Right ventricle myocardium inferior (tissue), 1 donor: ENCODE measurements around the gene GARRE1. TPM values are rescaled to one million over a fixed set of nuclear protein-coding genes. Genes with fewer than 3 reads are reported as not detected.
"Not testable (repeated sequence)": the region's sequence is repeated elsewhere in the genome, so short reads cannot be mapped to it uniquely, and the experiment has no call there.

Experiments
- ATAC-seq: fragments of 200-7000 bp; cut with Tn5 transposase; one replicate; pipeline ENCODE4 v1.9.1; 2020; ENCODE audit warnings: mild to moderate bottlenecking, moderate library complexity
- DNase-seq: peaks from one replicate; pipeline ENCODE4 v3.0.0; 2021; ENCODE audit errors: missing footprints
- intact Hi-C: fragments of 100-400 bp; cut with DNase I; formaldehyde crosslinking; loops from one replicate; pipeline ENCODE4 v1.11.0; 2022
- total RNA-seq: library from RNA; stranded (reverse); fragmentation: NEBNext Ultra II Directional; extraction: Animal tissue kit (Norgen Biotek cat#: 25700); gene quantifications from one replicate; pipeline ENCODE4 v1.2.1, GENCODE V29; 2021
- donor health status: DM: no; HTN: yes; CAD: no; lungs with severe emphysema.

GARRE1 gene
- total RNA-seq, 1 donor from 2014 or later = 16.3 TPM

DNA sequence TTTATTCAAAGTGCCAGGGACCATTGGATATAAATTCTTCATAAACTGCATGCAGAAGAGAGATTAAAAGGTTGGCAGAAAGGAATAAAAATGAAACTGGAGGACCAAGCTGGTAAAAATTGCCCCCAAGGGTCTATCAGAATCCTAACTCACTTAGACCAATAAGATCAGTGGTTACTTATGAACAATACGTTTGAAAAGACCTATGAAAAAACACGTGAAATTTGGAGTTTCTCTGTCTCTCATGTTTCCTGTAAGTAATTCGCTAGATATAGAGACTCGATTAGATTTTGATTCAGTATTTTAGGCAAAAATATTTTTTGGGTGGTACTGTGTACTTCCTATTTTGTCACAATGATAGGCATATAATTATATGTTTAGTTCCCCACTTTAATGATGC is 22.9 kb downstream of the GARRE1 start:
- DNase-seq (no peak), ATAC-seq (no peak)
- intact Hi-C loops = no loop called here

DNA sequence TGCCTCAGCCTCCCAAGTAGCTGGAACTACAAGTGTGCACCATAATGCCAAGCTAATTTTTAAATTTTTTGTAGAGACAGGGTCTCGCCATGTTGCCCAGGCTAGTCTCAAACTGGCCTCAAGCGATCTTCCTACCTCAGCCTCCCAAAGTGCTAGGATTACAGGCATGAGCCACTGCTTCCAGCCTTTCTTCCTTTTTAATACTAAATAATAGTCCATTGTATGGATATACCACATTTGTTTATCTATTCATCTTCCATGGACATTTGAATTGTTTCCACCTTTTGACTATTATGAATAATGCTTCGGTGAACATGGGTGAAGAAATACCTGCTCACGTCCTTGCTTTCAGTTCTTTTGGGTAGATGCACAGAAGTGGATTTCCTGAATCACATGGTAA is 24.4 kb downstream of the GARRE1 start:
- intact Hi-C loops = no loop called here
- ATAC-seq (no peak), DNase-seq (no peak)

DNA sequence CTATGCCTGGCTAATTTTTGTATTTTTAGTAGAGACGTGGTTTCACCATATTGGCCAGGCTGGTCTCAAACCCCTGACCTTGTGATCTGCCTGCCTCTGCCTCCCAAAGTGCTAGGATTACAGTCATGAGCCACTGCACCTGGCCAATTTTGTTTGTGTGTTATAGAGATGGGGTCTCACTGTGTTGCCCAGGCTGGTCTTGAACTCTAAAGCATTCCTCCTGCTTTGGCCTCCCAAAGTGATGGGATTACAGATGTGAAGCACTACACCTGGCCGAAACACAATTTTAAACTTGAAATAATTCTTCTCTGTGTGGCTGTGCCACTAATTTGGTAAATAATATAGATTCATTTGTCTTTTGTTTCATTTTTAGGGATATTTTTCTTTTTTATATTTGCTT is 27.1 kb downstream of the GARRE1 start:
- DNase-seq, ATAC-seq, intact Hi-C loops: not testable (repeated sequence)

DNA sequence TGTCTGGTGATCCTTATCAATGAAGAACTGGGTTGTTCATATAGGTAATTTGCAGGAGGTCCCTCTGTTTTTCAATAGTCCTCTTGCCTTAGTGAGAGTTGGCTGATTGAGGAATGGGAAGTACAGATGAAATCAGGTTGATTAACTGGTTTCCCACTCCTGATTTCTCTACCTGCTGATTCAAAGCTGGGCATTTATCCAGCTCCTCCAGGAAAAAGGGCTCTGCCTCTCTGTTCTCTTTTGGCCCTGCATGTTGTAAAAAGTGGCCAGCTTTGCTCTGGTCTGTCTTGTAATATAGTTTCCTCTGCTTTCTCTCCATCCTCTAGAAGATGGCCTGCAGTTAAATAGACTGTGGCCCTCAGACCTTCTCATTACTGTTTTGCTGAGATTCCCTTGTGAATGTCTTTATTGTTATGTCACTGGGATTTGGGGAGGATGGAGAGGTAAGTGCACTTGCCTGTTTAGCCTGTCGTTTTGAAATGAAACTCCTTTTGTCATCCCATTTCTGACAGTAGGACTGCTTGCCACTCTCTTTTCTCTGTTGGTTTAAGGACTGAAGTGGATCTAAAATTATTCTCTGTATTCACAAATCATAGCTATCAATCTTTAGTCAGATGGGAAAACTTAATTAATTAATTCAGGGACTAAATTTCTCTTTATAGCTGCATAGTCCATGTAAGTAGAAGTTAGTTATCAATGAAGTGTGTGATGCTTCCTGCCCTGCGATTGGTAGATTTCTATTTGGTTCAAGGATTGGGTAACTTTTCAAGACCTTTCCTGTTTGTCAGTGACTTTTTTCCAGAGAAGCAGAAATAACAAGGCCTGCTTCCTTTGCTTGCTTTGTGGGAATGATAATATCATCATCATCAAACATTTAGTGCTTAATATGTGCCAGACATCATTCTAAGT is 28.5 kb downstream of the GARRE1 start:
- ATAC-seq = no peak
- intact Hi-C loops = no loop called here
- no peak for DNase-seq

DNA sequence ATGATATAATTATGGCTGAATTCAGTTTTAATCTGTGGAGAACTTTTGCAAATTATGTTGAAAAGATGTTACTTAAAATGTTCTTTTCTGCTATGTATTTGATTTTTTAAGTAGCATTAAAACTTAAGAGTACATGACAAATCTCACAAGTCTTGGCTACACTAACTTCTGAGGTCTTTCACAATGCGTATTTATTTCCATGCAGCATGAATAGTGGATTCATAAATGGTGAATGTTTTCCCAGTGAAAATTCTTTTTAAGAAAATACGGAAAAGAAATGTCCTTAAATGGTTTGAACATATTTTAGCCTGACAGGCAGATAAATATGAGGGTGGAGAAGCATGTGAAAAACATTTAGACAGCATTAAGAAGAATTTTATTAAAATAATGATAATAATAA is 30.2 kb downstream of the GARRE1 start:
- intact Hi-C loops = no loop called here
- ATAC-seq = no peak
- no peak for DNase-seq

DNA sequence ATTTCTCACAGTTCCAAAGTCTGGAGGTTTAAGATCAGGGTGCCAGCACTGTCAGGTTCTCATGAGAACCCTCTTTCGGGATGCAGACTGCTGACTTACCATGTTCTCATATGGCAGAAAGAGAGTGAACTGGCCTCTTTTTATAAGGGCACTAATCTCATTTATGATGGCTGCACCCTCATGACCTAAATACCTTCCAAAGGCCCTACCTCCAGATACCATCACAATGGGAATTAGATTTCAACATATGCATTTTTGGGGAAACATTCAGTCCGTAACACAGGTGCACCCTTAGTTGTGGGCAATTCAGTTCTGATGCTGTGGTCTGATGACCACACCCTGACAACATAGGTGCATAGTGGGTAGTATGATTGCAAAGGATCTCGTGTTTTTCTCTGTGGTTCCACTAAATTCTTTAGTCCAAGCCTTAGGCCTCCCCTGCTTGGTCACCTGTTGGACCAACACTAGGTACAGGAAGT is 33.3 kb downstream of the GARRE1 start:
- ATAC-seq (no peak), DNase-seq (no peak)
- intact Hi-C loops = no loop called here

DNA sequence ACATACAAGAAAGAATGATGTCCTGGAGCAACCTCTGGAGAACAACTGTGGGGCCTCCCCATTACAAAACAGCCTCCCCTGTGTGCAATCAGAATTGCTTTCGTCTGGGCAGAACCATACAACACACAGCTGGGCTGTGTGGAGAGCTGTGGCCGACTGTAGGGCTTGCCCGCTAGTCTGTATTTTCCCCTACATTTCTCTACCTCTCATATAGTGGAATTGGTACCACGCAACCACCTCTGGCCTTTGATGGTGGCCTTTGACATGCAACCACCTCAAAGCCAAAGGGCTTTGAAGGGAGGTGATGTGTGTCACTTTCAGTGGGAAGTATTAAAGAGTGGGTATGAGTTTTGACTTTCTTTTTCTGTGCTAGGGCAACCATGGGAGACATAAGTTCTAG is 34.0 kb downstream of the GARRE1 start:
- intact Hi-C loops = no loop called here
- DNase-seq = no peak
- ATAC-seq = no peak

DNA sequence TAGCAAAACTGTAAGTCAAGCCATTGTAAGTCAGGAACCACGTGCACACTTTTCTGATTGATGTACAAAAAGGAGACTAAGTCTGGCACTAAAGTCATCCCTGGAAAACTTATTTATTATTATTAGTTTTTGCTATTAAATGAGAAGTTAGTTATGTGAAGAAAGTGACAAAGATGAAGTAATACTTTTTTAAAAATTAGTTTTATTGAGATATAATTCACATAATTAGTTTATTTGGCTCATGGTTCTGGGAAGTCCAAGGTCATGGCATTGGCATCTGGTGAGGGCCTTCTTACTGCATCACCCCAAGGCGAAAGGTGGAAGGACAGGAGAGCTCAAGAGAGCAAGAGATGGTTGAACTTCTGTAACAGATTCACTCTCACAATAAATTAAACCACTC is 36.9 kb downstream of the GARRE1 start:
- intact Hi-C loops = no loop called here
- DNase-seq = no peak

DNA sequence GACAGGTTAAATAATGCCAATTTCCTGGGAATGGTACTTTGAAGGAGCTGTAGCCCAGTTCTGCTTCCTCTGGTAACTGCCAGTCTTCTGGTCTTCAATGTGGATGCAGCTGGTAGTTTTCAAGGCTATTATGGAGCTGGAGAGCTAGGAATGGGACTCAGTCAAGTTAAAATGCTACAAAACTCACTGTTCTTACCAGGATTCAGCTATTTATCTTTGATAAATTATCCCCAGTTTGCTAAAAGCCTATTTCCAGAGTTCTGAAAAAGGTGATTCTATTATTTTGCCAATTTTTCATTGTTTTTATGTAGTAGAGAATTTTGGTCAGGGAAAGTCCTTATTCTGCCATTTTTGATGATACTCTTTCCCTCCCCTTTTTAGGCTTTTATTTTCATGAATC is 40.7 kb downstream of the GARRE1 start:
- ATAC-seq (no peak), DNase-seq (no peak)
- intact Hi-C loops = no loop called here

More for the DNA sequence above, 36.9 kb downstream of the GARRE1 start:
- ATAC-seq = no peak

DNA sequence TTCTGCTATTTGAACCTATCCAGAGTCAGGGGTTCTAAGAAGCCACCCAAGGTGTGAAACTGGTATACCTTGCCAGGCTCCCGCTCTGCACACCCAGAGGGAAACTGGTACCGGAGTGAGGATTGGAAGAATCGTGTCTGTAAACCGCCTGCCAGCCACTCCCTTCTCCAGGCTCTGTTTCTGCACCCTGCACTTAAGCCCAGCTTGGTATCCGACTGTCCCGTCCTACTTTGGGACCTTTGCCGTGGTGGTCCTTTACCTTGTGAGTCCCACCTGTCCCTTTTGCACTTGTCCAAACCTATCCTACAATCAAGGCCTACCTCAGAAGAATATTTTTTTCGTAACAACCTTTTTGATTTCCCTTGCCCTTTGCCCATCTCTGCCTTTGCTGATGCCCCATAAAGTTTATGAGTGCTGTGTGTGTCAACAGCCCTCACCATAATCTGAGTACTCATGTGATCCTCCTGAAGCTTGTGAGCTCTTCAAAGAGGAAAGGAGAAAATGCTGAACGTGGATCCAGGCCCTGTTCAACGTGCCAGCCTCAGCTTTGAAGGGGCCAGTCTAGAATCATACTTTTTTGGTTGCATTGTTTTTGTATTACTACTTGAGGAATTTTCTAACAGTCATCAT is 44.7 kb downstream of the GARRE1 start:
- ATAC-seq (no peak), DNase-seq (no peak)
- intact Hi-C loops = no loop called here

DNA sequence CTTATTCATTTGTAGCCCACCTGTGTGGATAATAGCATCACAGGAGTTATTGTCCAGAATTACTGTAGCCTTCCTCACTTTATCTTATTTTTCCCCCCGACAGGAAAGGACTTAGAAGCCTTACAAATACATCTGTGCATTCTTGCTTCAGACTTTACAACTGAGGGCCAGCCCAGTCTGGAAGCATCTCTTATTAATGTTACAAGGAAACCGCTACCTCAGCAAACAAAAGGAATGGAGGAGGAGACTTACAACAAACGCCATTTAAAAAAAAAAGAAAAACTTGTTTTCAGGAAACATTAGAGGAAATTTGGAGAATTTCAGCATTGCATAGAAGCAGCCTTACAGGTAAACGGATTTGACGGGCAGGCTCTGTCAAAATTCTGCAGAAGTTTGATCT is 45.2 kb downstream of the GARRE1 start:
- intact Hi-C loops = no loop called here
- ATAC-seq (no peak), DNase-seq (no peak)

DNA sequence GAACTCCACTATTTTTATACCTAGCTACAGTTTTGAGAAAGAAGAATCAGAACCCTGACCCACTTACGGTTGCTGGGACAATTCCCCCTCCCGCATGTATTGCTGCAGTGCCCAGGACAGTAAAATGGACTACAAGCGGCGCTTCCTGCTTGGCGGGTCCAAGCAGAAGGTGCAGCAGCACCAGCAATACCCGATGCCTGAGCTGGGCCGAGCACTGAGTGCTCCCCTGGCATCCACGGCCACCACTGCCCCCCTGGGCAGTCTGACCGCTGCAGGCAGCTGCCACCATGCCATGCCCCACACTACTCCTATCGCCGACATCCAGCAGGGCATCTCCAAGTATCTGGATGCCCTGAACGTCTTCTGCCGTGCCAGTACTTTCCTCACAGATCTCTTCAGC is 46.0 kb downstream of the GARRE1 start:
- DNase-seq (no peak), ATAC-seq (no peak)
- intact Hi-C loops = no loop called here

DNA sequence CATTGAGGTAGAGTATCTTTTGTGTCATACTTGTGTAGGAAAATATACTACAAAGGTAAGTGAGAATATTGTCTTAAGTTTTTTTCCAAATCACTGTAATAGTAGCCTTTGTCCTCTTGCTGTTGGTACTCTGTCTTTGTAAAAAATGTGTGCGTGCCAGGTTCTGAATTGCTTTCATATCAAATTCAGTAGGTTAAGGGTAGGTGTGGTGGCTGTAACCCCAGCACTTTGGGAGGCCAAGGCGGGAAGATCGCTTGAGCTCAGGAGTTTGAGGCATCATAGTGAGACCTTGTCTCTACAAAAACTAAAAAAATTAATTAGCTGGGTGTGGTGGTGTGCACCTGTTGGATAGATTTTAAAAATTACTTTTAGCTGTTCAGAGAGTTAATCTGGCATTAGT is 46.6 kb downstream of the GARRE1 start:
- intact Hi-C loops = no loop called here
- DNase-seq = no peak
- no peak for ATAC-seq

Other genes with a start within 250 kb of the GARRE1 start
- gene LSM14A, start 82.0 kb upstream of the GARRE1 start, total RNA-seq = 70.6 TPM
- gene GPI, start 110.6 kb downstream of the GARRE1 start, total RNA-seq = 533 TPM
- 10.6 TPM for gene PDCD2L, start 149.8 kb downstream of the GARRE1 start, total RNA-seq
- gene UBA2, start 173.8 kb downstream of the GARRE1 start, total RNA-seq = 42.4 TPM
- gene WTIP, start 227.2 kb downstream of the GARRE1 start, total RNA-seq = 21.8 TPM